Esophagus muscularis mucosa (tissue), 4 donors: Measurements from ENCODE around the gene MAD1L1. TPM values are rescaled to one million over a fixed set of nuclear protein-coding genes. Genes with fewer than 3 reads are reported as not detected.
A peak's percentile ranks its signal among the peaks of the same experiment; 100 is the strongest.
"Not testable (repeated sequence)": the region's sequence is repeated elsewhere in the genome, so short reads cannot be mapped to it uniquely, and the experiment has no call there.

ENCODE experiments used
- DNase-seq: peaks from one replicate; pipeline ENCODE4 v3.0.0-alpha.2; 2017; ENCODE audit errors: extremely low spot score
- H3K27ac ChIP-seq, 4 donors: fragments of 200-600 bp; sonication (generic); replicated peaks in 1 of 4; 1 replicate in 3 of 4; 2 replicates in 1 of 4; pipeline ENCODE4 v1.5.1; 2016 to 2019; ENCODE audit warnings: mild to moderate bottlenecking in 1 of 4
- H3K27me3 ChIP-seq, 4 donors: fragments of 200-600 bp; sonication (generic); one replicate each; pipeline versions ENCODE4 v1.5.1 to v1.6.0; 2016 to 2019
- H3K36me3 ChIP-seq, 4 donors: fragments of 200-600 bp; sonication (generic); one replicate each; pipeline ENCODE4 v1.5.1; 2016 to 2019
- H3K4me1 ChIP-seq, 4 donors: fragments of 200-600 bp; sonication (generic); one replicate each; pipeline ENCODE4 v1.5.1; 2016 to 2019
- H3K4me3 ChIP-seq, 4 donors: fragments of 200-600 bp; sonication (generic); 1 replicate in 2 of 4; 2 replicates in 2 of 4; pipeline ENCODE4 v1.5.1; 2016 to 2019; ENCODE audit warnings: mild to moderate bottlenecking in 4 of 4, moderate library complexity in 1 of 4
- H3K9me3 ChIP-seq, 4 donors: fragments of 200-600 bp; sonication (generic); 1 replicate in 3 of 4; 2 replicates in 1 of 4; pipeline ENCODE4 v1.5.1; 2016 to 2019
- EP300 ChIP-seq: sonication (generic); formaldehyde crosslinking; IDR thresholded peaks from one replicate; pipeline ENCODE4 v1.6.1; 2017; ENCODE audit warnings: antibody characterized with exemption
- POLR2A ChIP-seq: fragments of 450-650 bp; IDR thresholded peaks from one replicate; pipeline ENCODE4 v1.6.1; 2017; ENCODE audit warnings: antibody characterized with exemption, moderate library complexity, mild to moderate bottlenecking, low read depth
- POLR2AphosphoS5 ChIP-seq, 2 donors: sonication (generic); formaldehyde crosslinking; IDR thresholded peaks; one replicate each; pipeline ENCODE4 v1.6.1; 2017; ENCODE audit warnings: antibody characterized with exemption in 2 of 2
- WGBS: methylation state at CpG from one replicate; pipeline ENCODE4 v1.1.5; 2018; 5-methylcytosine and 5-hydroxymethylcytosine counted together
- intact Hi-C: fragments of 100-400 bp; cut with DNase I; formaldehyde crosslinking; loops from one replicate; pipeline ENCODE4 v1.15.1; 2023
- total RNA-seq, 4 donors: library from RNA; depleted of rRNA; stranded (reverse); fragments of >200 nt; gene quantifications; one replicate each; pipeline versions ENCODE4 v1.1.0 to v1.2.1, GENCODE V29; 2016
- TF ChIP-seq, protein P1 (sequence below), 3 experiments: fragments of 200-600 bp in 2 of 3; fragments of 450-650 bp in 1 of 3; sonication (generic) in 2 of 3; IDR thresholded peaks; one replicate each; pipeline ENCODE4 v1.5.1; 2017 to 2019; ENCODE audit warnings: antibody characterized with exemption in 3 of 3, mild to moderate bottlenecking in 2 of 3, moderate library complexity in 1 of 3

Gene MAD1L1
- total RNA-seq, 4 donors from 2014 or later = 22.2 to 33.1 (median 29.5) TPM

DNA sequence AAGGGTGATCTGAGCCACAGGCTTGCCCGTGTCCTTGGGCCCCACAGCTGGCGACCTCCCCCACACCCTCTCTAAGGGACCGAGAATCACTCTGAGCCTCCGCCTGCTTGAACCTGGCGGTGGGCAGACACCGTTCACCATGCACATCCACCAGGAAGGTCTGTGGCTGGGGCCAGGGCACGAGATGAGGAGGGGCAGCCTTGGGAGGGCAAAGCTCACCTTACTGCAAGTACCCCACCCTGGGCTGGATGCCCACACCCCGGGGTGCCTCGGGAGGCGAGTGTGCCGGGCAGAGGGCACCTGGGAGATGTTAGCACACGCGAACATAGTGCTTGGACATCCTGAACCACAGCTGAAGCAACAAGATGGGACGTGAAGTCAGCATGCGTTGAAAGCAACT lies 350.8 kb downstream of the MAD1L1 start:
- H3K36me3 ChIP-seq = peaks cover 0 to 16% (median 5%) of the 10 kb centered on the region in 4 donors
- H3K9me3 ChIP-seq = peaks cover 0 to 14% (median 0%) of the 10 kb centered on the region in 4 donors
- H3K4me1 ChIP-seq = peaks cover 0 to 10% (median 0%) of the 10 kb centered on the region in 4 donors
- no peak overlapping the region for H3K4me3 ChIP-seq
- TF ChIP-seq, protein P1, sequence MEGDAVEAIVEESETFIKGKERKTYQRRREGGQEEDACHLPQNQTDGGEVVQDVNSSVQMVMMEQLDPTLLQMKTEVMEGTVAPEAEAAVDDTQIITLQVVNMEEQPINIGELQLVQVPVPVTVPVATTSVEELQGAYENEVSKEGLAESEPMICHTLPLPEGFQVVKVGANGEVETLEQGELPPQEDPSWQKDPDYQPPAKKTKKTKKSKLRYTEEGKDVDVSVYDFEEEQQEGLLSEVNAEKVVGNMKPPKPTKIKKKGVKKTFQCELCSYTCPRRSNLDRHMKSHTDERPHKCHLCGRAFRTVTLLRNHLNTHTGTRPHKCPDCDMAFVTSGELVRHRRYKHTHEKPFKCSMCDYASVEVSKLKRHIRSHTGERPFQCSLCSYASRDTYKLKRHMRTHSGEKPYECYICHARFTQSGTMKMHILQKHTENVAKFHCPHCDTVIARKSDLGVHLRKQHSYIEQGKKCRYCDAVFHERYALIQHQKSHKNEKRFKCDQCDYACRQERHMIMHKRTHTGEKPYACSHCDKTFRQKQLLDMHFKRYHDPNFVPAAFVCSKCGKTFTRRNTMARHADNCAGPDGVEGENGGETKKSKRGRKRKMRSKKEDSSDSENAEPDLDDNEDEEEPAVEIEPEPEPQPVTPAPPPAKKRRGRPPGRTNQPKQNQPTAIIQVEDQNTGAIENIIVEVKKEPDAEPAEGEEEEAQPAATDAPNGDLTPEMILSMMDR (IDR thresholded peaks at IDR 0.05) = no peak
- TF ChIP-seq POLR2A (no peak), POLR2AphosphoS5 (IDR thresholded peaks at IDR 0.05) (no peak), EP300 (no peak)
- intact Hi-C loops = no loop called here
- 95% methylated on average over 14 of the region's 15 CpGs for WGBS
- no peak for DNase-seq
- no peaks in the 10 kb centered on the region for H3K27me3 ChIP-seq
- H3K27ac ChIP-seq = no peak overlapping the region

DNA sequence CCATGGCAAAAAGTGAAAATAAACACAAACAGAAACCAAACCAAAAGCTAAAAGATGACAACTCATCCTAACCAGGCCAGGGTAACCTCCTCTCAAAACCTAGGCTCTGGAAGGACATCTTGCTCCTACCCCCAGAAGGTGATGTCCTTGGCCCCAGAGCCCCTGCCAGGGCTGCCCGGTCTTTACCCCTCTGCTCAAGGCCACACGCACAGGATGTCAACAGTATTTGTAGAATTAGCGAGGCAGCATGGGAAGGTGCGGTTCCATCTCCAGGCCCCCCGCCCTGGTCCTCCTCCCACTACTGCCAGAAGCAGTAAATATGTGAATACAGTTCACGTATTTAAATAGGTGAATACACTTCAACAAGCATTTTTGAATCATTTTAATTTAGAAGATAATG lies 356.1 kb downstream of the MAD1L1 start:
- not testable (repeated sequence) for H3K27ac ChIP-seq

DNA sequence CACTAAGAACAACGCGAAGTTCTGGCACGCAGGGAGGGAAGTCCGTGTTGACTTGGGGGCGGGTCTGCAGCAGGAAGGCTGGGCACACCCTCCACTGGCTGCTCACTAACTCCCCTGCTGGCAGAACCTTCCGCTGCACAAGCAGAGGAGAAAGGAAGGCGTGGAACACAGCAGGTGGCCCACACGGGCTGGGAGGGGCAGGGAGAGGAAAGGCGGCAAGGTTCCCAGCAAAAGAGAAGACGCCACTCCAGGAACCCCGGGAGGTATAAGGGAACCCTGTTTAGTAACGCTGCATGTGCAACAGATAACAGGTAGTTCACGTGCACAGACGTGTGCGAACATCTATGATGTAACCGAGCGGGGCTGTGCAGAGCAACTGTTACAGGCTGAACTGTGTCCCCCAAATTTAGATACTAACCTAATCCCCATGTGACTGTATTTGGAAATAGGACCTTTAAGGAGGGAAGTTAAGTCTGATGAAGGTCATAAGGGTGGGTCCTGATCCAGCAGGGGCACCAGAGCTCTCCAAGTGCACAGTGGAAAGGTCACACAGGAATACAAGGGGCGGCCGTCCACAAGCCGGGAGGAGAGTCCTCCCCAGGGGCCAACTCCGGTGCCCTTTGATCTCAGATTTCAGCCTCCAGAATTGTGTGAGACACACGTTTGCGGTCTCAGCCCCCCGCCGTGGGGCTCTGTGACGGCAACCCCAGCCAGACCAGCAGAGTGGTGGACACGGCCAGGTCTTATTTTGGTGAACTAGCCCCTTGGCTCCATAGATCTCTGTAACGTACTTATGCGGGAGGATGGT lies 357.1 kb downstream of the MAD1L1 start:
- intact Hi-C loops, H3K4me1 ChIP-seq, H3K4me3 ChIP-seq, H3K27ac ChIP-seq, H3K27me3 ChIP-seq, DNase-seq, H3K36me3 ChIP-seq: not testable (repeated sequence)
- 77% methylated on average over 20 of the region's 29 CpGs for WGBS
- H3K9me3 ChIP-seq = peaks cover 0 to 14% (median 0%) of the 10 kb centered on the region in 4 donors
- TF ChIP-seq, protein P1 (IDR thresholded peaks at IDR 0.05) = peak in 1 of 3 experiments; percentile 7

More for the DNA sequence above, 356.1 kb downstream of the MAD1L1 start:
- H3K27me3 ChIP-seq, H3K4me1 ChIP-seq, intact Hi-C loops, DNase-seq, H3K4me3 ChIP-seq, H3K36me3 ChIP-seq: not testable (repeated sequence)
- WGBS = 98% methylated on average over 6 of the region's 6 CpGs
- peaks cover 0 to 14% (median 0%) of the 10 kb centered on the region in 4 donors for H3K9me3 ChIP-seq

DNA sequence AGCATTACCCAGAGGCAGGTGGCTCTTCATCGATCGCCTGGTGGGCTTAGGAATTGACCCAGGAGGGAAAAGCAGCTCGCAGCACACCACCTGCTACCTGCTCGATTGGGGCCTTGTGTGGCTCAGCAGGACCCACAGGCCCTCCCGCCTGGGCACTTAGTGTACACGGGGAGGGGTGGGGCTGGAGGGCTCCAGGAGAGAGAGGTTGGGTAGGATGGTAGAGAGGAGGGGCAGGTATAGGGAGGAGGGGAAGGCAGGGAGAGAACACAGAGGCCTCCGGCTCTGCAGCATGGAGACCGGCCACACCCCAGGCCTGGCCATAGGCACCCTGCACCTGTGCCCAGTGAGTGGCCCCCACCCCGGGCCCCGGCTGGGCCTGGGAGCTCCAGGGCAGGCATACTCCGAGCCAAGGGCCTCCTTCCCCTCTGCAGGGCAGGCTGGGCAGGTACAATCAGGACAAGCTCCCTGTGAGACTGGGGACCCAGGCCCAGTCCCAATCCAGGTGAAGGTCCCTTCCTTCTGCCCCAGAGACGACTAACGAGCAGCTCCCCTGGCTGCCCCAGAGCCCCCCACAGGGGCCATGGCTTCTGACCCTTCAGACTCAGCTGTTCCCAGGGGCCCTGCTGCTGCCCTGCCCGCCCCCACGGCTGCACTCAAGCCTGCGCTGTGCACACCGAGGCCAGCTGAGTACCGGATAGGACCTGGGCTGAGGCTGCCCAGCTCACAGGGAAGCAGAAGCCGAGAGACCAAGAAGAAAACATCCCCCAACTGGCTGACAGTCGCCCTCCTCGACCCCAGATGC lies 358.0 kb downstream of the MAD1L1 start:
- H3K4me1 ChIP-seq, DNase-seq, H3K27ac ChIP-seq, H3K27me3 ChIP-seq, H3K36me3 ChIP-seq, H3K4me3 ChIP-seq, intact Hi-C loops: not testable (repeated sequence)
- 86% methylated on average over 13 of the region's 21 CpGs for WGBS
- peaks cover 0 to 14% (median 0%) of the 10 kb centered on the region in 4 donors for H3K9me3 ChIP-seq

DNA sequence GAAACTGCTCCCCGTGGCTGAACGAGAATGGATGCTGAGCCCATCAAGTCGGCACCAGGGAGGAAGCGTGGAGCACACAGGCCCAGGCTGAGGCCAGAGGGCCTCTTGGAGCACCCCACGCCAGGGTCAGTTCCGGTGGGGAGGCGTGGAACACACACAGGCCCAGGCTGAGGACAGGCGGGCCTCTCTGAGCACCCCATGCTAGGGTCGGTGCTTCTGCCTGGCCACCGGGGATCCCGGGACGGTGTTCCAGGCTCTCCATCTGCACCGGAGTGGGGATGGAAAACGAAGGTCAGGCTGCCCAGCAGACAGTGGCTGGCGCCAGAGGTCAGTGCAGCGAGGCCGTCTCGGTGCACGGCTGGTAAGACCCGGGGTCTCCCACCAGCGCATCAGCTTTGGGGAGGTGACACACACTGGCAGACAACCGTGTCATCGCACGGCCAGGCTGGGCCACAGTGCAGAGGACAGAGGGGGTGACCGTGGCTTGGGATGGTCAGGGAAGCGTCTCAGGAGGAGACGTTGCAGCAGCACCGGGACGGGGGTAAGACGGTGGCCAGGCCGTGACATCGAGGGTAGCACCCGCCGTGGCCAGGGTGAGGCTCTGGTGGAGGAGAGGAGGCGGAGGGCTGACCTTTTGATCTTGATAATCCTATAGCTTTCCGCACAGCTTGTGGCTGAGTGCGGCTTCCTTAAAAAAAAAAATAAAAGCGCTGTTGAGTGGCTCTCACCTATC lies 358.7 kb downstream of the MAD1L1 start:
- Histone ChIP-seq H3K27me3 (no peaks in the 10 kb centered on the region), H3K4me3 (no peak overlapping the region), H3K36me3 (no peaks in the 10 kb centered on the region), H3K27ac (no peak overlapping the region), H3K4me1 (no peaks in the 10 kb centered on the region), H3K9me3 (peaks cover 0 to 13% (median 0%) of the 10 kb centered on the region in 4 donors)
- 93% methylated on average over 21 of the region's 38 CpGs for WGBS
- no peak for DNase-seq
- intact Hi-C loops = no loop called here
- TF ChIP-seq POLR2A = no peak
- TF ChIP-seq, protein P1 (IDR thresholded peaks at IDR 0.05) = no peak
- TF ChIP-seq POLR2AphosphoS5 (IDR thresholded peaks at IDR 0.05) = no peak
- TF ChIP-seq EP300 = no peak
